ENCODE results near the gene VSTM2B.
A peak's percentile ranks its signal among the peaks of the same experiment; 100 is the strongest.

Gene VSTM2B

GRCh38 chr19:29605653-29606419 is 80.0 kb downstream of the VSTM2B start, which contains the start of gene POP4:
Gene POP4 (plus strand): TSS chr19:29606283. CDS start chr19:29606319, 36 bp downstream.
- H3K4me3 ChIP-seq (ENCODE audit: low read depth, low read length): peak within 1 kb of the TSS; percentile 93
- DNase-seq (ENCODE audit: low read depth): peak; percentile 91
- no peak for TF ChIP-seq MYC (IDR thresholded peaks at IDR 0.05; ENCODE audit: low read depth, low read length)
- peak; percentile 92 for TF ChIP-seq POLR2A (IDR thresholded peaks at IDR 0.05; ENCODE audit: extremely low read depth, insufficient read length)
- TF ChIP-seq MAX (IDR thresholded peaks at IDR 0.05; ENCODE audit: low read depth, low read length): 0 out of 2 replicates have a peak, but pooled peaks have one; percentile 16

- no peak for DNase-seq (ENCODE audit: low read depth)
- TF ChIP-seq MAX (IDR thresholded peaks at IDR 0.05; ENCODE audit: low read depth, low read length) (no peak), POLR2A (IDR thresholded peaks at IDR 0.05; ENCODE audit: extremely low read depth, insufficient read length) (no peak), MYC (IDR thresholded peaks at IDR 0.05; ENCODE audit: low read depth, low read length) (no peak), CTCF (IDR thresholded peaks at IDR 0.05; ENCODE audit: low read depth, low read length) (no peak)
- H3K4me3 ChIP-seq (ENCODE audit: low read depth, low read length): peak overlapping the region; percentile 93
Observed at GRCh38 chr19:29606420-29606747, 80.6 kb downstream of the VSTM2B start.

GRCh38 chr19:29609636-29610035 is 83.8 kb downstream of the VSTM2B start:
- H3K4me3 ChIP-seq (ENCODE audit: low read depth, low read length): no peak overlapping the region
- TF ChIP-seq MYC (IDR thresholded peaks at IDR 0.05; ENCODE audit: low read depth, low read length) (no peak), POLR2A (IDR thresholded peaks at IDR 0.05; ENCODE audit: extremely low read depth, insufficient read length) (no peak), MAX (IDR thresholded peaks at IDR 0.05; ENCODE audit: low read depth, low read length) (no peak), CTCF (IDR thresholded peaks at IDR 0.05; ENCODE audit: low read depth, low read length) (no peak)
- no peak for DNase-seq (ENCODE audit: low read depth)

GRCh38 chr19:29610213-29610573 is 84.4 kb downstream of the VSTM2B start:
- TF ChIP-seq CTCF (IDR thresholded peaks at IDR 0.05; ENCODE audit: low read depth, low read length) (no peak), MAX (IDR thresholded peaks at IDR 0.05; ENCODE audit: low read depth, low read length) (no peak), MYC (IDR thresholded peaks at IDR 0.05; ENCODE audit: low read depth, low read length) (no peak), POLR2A (IDR thresholded peaks at IDR 0.05; ENCODE audit: extremely low read depth, insufficient read length) (no peak)
- DNase-seq (ENCODE audit: low read depth): no peak
- H3K4me3 ChIP-seq (ENCODE audit: low read depth, low read length): no peak overlapping the region

- H3K4me3 ChIP-seq (ENCODE audit: low read depth, low read length): no peak overlapping the region
- TF ChIP-seq POLR2A (IDR thresholded peaks at IDR 0.05; ENCODE audit: extremely low read depth, insufficient read length) (no peak), MYC (IDR thresholded peaks at IDR 0.05; ENCODE audit: low read depth, low read length) (peak; percentile 51), MAX (IDR thresholded peaks at IDR 0.05; ENCODE audit: low read depth, low read length) (no peak), CTCF (IDR thresholded peaks at IDR 0.05; ENCODE audit: low read depth, low read length) (peak; percentile 67)
- DNase-seq (ENCODE audit: low read depth): peak; percentile 85
Observed at GRCh38 chr19:29610574-29611271, 84.9 kb downstream of the VSTM2B start.

GRCh38 chr19:29612121-29612520 is 86.3 kb downstream of the VSTM2B start:
- no peak overlapping the region for H3K4me3 ChIP-seq (ENCODE audit: low read depth, low read length)
- TF ChIP-seq MYC (IDR thresholded peaks at IDR 0.05; ENCODE audit: low read depth, low read length) (no peak), MAX (IDR thresholded peaks at IDR 0.05; ENCODE audit: low read depth, low read length) (no peak), POLR2A (IDR thresholded peaks at IDR 0.05; ENCODE audit: extremely low read depth, insufficient read length) (no peak), CTCF (IDR thresholded peaks at IDR 0.05; ENCODE audit: low read depth, low read length) (no peak)
- DNase-seq (ENCODE audit: low read depth): no peak
